ENCODE results near the gene COL4A6.

The COL4A6 gene

GRCh38 chrX:108437349-108438109 lies 693 bp downstream of the COL4A6 start:
- H3K4me3 ChIP-seq (ENCODE audit: low read length): peak overlapping the region; percentile 81
- DNase-seq (ENCODE audit: low read depth): peak; percentile 26
- TF ChIP-seq, protein P1, sequence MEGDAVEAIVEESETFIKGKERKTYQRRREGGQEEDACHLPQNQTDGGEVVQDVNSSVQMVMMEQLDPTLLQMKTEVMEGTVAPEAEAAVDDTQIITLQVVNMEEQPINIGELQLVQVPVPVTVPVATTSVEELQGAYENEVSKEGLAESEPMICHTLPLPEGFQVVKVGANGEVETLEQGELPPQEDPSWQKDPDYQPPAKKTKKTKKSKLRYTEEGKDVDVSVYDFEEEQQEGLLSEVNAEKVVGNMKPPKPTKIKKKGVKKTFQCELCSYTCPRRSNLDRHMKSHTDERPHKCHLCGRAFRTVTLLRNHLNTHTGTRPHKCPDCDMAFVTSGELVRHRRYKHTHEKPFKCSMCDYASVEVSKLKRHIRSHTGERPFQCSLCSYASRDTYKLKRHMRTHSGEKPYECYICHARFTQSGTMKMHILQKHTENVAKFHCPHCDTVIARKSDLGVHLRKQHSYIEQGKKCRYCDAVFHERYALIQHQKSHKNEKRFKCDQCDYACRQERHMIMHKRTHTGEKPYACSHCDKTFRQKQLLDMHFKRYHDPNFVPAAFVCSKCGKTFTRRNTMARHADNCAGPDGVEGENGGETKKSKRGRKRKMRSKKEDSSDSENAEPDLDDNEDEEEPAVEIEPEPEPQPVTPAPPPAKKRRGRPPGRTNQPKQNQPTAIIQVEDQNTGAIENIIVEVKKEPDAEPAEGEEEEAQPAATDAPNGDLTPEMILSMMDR (IDR thresholded peaks at IDR 0.05; ENCODE audit: insufficient read depth, low read depth, low read length, missing control alignments): no peak

DNA sequence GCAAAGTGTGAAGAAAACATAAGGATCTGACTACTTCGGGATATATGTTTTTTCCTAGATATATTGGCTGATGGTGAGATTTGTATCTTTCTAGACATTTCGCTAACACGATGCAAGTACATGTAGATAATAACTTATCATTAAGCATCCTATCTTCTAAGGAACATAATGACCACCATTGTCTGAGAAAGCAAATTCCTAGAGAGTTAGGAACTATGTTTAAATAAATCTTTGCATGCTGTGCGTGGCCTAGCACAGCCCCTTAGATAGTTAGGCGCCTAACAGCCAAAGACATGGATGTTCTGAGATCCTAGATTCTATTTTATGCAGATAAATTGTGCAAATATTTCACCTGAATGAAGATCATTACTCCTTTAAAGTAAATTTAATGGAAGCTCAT lies 3.0 kb downstream of the COL4A6 start:
- H3K4me3 ChIP-seq (ENCODE audit: low read length): peak overlapping the region; percentile 12
- no peak for DNase-seq (ENCODE audit: low read depth)
- TF ChIP-seq, protein P1 (IDR thresholded peaks at IDR 0.05; ENCODE audit: insufficient read depth, low read depth, low read length, missing control alignments): no peak

DNA sequence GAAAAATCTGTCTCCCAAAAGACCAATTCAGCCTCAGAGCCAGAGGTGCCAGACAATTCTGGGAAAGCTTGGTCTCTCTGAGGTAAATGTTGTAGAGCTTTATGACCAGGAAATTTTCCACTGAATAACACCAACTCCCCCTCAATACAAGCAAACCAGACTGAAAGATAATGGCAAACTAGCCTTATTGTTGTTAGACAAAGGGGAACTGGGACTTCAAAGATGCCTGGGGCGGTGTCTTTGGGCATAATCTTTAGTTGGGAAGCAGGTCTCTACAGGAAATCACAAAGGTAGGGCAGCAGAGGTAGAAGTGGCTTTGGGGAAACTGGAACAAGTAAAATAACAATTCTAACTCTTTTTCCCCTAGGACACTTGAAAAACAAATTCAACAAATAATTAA lies 12.0 kb downstream of the COL4A6 start:
- TF ChIP-seq, protein P1 (IDR thresholded peaks at IDR 0.05; ENCODE audit: insufficient read depth, low read depth, low read length, missing control alignments): no peak
- DNase-seq (ENCODE audit: low read depth): no peak
- no peak overlapping the region for H3K4me3 ChIP-seq (ENCODE audit: low read length)

DNA sequence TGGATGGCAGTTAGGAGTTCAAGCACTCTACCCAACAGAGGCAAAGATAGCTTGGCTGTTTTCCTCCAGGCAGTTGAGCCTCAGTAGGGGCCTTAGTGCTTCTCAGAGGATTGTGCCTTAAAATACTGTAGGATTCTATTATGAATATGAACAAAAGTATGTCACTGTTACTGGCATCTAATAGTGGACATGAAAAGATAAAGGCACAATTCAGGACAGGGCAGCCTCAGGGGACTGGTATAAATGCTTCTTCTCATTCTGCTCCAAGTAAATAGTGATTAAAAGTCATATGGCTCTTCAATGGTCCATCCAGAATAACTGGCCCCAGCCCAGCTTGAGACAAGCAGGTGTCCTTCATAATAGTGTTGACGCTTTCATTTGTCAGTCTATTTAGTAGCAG lies 17.7 kb downstream of the COL4A6 start:
- TF ChIP-seq, protein P1 (IDR thresholded peaks at IDR 0.05; ENCODE audit: insufficient read depth, low read depth, low read length, missing control alignments): no peak
- no peak for DNase-seq (ENCODE audit: low read depth)
- no peak overlapping the region for H3K4me3 ChIP-seq (ENCODE audit: low read length)

GRCh38 chrX:108419401-108419800 lies 18.8 kb downstream of the COL4A6 start:
- DNase-seq (ENCODE audit: low read depth): no peak
- no peak overlapping the region for H3K4me3 ChIP-seq (ENCODE audit: low read length)
- TF ChIP-seq, protein P1 (IDR thresholded peaks at IDR 0.05; ENCODE audit: insufficient read depth, low read depth, low read length, missing control alignments): no peak

DNA sequence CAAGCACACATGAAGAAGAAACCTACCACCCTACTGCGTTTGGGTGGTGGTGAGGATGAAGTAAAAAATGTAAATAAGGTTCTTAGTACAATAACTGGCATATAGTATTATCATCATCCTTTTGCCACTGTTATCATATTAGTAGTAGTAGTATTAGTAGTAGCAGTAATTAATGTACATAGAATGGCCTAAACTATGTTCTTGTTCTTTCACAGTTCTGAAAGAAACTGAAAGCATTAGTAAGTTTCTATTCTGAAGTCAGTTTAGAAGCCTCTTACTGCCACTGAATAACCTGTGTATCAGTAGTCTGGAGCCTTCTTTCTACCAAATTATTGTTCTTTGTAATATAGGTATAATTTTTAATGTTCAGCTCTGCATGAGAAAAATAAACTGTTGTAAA lies 21.0 kb downstream of the COL4A6 start:
- DNase-seq (ENCODE audit: low read depth): no peak
- TF ChIP-seq, protein P1 (IDR thresholded peaks at IDR 0.05; ENCODE audit: insufficient read depth, low read depth, low read length, missing control alignments): no peak
- no peak overlapping the region for H3K4me3 ChIP-seq (ENCODE audit: low read length)

DNA sequence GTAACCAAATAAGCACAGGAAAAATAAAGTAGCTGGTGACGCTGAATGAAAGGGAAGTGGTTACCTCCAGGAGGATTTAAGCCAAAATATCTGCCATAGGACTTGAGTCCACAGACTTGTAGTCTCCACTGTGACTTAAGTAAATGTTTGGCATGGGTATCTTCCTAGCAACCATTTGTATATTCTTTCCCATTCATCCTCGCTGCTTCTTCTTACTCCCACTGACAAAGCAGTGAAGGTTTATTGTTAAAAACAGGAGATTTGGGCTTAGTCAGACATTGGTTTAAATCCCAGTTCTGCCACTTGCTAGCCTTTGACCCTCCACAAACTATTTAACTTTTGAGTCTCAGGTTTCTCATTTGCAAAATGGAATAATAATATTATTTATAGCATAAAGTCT lies 22.3 kb downstream of the COL4A6 start:
- no peak overlapping the region for H3K4me3 ChIP-seq (ENCODE audit: low read length)
- DNase-seq (ENCODE audit: low read depth): no peak
- TF ChIP-seq, protein P1 (IDR thresholded peaks at IDR 0.05; ENCODE audit: insufficient read depth, low read depth, low read length, missing control alignments): no peak
